HCT116 (cell line): Measurements from ENCODE around the gene CHAC1. TPM values are rescaled to one million over a fixed set of nuclear protein-coding genes. Genes with fewer than 3 reads are reported as not detected.

ENCODE experiments used
- ATAC-seq: fragments of 200-7000 bp; cut with Tn5 transposase; 2 replicates; pipeline ENCODE4 v1.9.1; 2020; ENCODE audit warnings: mild to moderate bottlenecking, moderate library complexity
- BruUV-seq: library from RNA; stranded (reverse); fragments of 400-500 nt; replicated peaks from 2 replicates; lab custom pipeline; 2021; lab: Mats Ljungman, UMichigan
- CTCF ChIA-PET: fragments of 300-600 bp; sonication (Branson Sonifier 250); formaldehyde crosslinking; loops from one replicate; lab custom pipeline; 2021; ENCODE audit warnings: antibody characterized with exemption; lab: Charles Lee
- POLR2A ChIA-PET: fragments of 300-600, 350-600 bp; sonication (Branson Sonifier 250); formaldehyde crosslinking; loops from one replicate; lab custom pipeline; 2021; ENCODE audit warnings: antibody characterized with exemption; lab: Charles Lee
- RAD21 ChIA-PET, 2 experiments: fragments of 300-600 bp; sonication (Branson Sonifier 250); formaldehyde crosslinking; loops; one replicate each; lab custom pipeline; 2023; ENCODE audit warnings: low total read pairs in 2 of 2; ENCODE audit not compliant: uncharacterized antibody in 2 of 2, unreplicated experiment in 2 of 2, low non-redundant PET in 1 of 2; lab: Charles Lee
- DNase-seq: peaks from one replicate; pipeline ENCODE4 v3.0.0-alpha.2; 2010; ENCODE audit warnings: low read depth, low spot score
- H2AFZ ChIP-seq: fragments of 200-600 bp; shearing (Covaris generic), sonication (generic); 2 replicates; pipeline ENCODE4 v1.6.1; 2017; ENCODE audit warnings: low read depth, mixed run types, mixed read lengths, antibody characterized with exemption, low read length; ENCODE audit not compliant: poor library complexity, severe bottlenecking
- H3K27ac ChIP-seq: 2 replicates; pipeline ENCODE4 v1.5.1; 2012; ENCODE audit warnings: low read depth, low read length
- H3K27me3 ChIP-seq: fragments of 200-600 bp; sonication (generic); 2 replicates; pipeline ENCODE4 v1.6.1; 2016; ENCODE audit warnings: mixed run types, low read length, mixed read lengths; ENCODE audit not compliant: insufficient read depth
- H3K36me3 ChIP-seq, 2 experiments: fragments of 200-500 bp in 1 of 2; fragments of 200-600 bp in 1 of 2; sonication (Bioruptor generic) in 1 of 2; sonication (generic) in 1 of 2; 2 replicates each; pipeline versions ENCODE4 v1.5.1 to v1.6.1; 2014 to 2016; ENCODE audit warnings: low read length in 2 of 2, inconsistent platforms in 1 of 2, mixed read lengths in 1 of 2, mixed run types in 1 of 2; ENCODE audit not compliant: insufficient read depth in 2 of 2, control insufficient read depth in 1 of 2
- H3K4me1 ChIP-seq, 2 experiments: fragments of 200-600 bp in 1 of 2; sonication (generic) in 1 of 2; 2 replicates each; pipeline versions ENCODE4 v1.5.1 to v1.6.1; 2012 to 2017; ENCODE audit warnings: low read length in 2 of 2, inconsistent platforms in 1 of 2, mild to moderate bottlenecking in 1 of 2, mixed read lengths in 1 of 2, mixed run types in 1 of 2, moderate library complexity in 1 of 2; ENCODE audit not compliant: insufficient read depth in 2 of 2, control insufficient read depth in 1 of 2
- H3K4me2 ChIP-seq: fragments of 200-600 bp; sonication (generic); 2 replicates; pipeline ENCODE4 v1.6.1; 2017; ENCODE audit warnings: mixed run types, low read length, mixed read lengths
- H3K4me3 ChIP-seq, 2 experiments: fragments of 200-600 bp in 1 of 2; sonication (generic) in 1 of 2; replicated peaks in 1 of 2; 2 replicates each; pipeline ENCODE4 v1.5.1; 2011 to 2016; ENCODE audit warnings: low read length in 2 of 2, control low read depth in 1 of 2, low read depth in 1 of 2, mild to moderate bottlenecking in 1 of 2, mixed read lengths in 1 of 2, mixed run types in 1 of 2
- H3K79me2 ChIP-seq: fragments of 200-600 bp; sonication (generic); 2 replicates; pipeline ENCODE4 v1.6.1; 2017; ENCODE audit warnings: mild to moderate bottlenecking, mixed run types, low read length, moderate library complexity, mixed read lengths; ENCODE audit not compliant: insufficient read depth
- H3K9ac ChIP-seq: fragments of 200-600 bp; sonication (generic); 2 replicates; pipeline ENCODE4 v1.6.1; 2016; ENCODE audit warnings: low read length, mixed read lengths
- H3K9me2 ChIP-seq: fragments of 200-600 bp; sonication (generic), shearing (Covaris generic); 2 replicates; pipeline ENCODE4 v1.6.1; 2017; ENCODE audit warnings: mixed run types, mild to moderate bottlenecking, moderate library complexity; ENCODE audit not compliant: insufficient read depth
- H3K9me3 ChIP-seq, 2 experiments: fragments of 200-500 bp in 1 of 2; fragments of 200-600 bp in 1 of 2; sonication (Bioruptor generic) in 1 of 2; sonication (generic) in 1 of 2; 2 replicates each; pipeline ENCODE4 v1.6.1; 2014 to 2017; ENCODE audit warnings: low read length in 2 of 2, mixed read lengths in 2 of 2, inconsistent platforms in 1 of 2, low read depth in 1 of 2, mild to moderate bottlenecking in 1 of 2, mixed run types in 1 of 2, moderate library complexity in 1 of 2; ENCODE audit not compliant: control insufficient read depth in 1 of 2, insufficient read depth in 1 of 2
- H4K20me1 ChIP-seq: fragments of 200-600 bp; sonication (generic), shearing (Covaris generic); 2 replicates; pipeline ENCODE4 v1.6.1; 2017; ENCODE audit warnings: mixed run types, mild to moderate bottlenecking, moderate library complexity; ENCODE audit not compliant: insufficient read depth
- CTCF ChIP-seq, 3 experiments: fragments of 200-600 bp in 1 of 3; sonication (generic) in 1 of 3; IDR thresholded peaks in 2 of 3; conservative IDR thresholded peaks in 1 of 3; 2 replicates each; pipeline ENCODE4 v1.5.1; 2012 to 2017; ENCODE audit warnings: low read depth in 2 of 3, low read length in 2 of 3, antibody characterized with exemption in 1 of 3, borderline replicate concordance in 1 of 3, control low read depth in 1 of 3, mild to moderate bottlenecking in 1 of 3, mixed read lengths in 1 of 3, mixed run types in 1 of 3, moderate library complexity in 1 of 3; ENCODE audit not compliant: insufficient read depth in 1 of 3
- JUND ChIP-seq: IDR thresholded peaks from 2 replicates; pipeline ENCODE4 v1.6.1; 2012
- RAD21 ChIP-seq: IDR thresholded peaks from 2 replicates; pipeline ENCODE4 v1.6.1; 2012; ENCODE audit warnings: low read depth, mild to moderate bottlenecking
- SP1 ChIP-seq: IDR thresholded peaks from 2 replicates; pipeline ENCODE4 v1.6.1; 2012; ENCODE audit warnings: low read depth
- intact Hi-C: fragments of 100-400 bp; cut with micrococcal nuclease; formaldehyde crosslinking; loops from 2 replicates; pipeline ENCODE4 v1.10.0; 2022
- total RNA-seq: library from RNA; stranded (reverse); gene quantifications from one replicate; pipeline ENCODE4 v1.2.1, GENCODE V29; 2021; ENCODE audit not compliant: unreplicated experiment

The CHAC1 gene
- total RNA-seq, 1 experiment from 2014 or later, result 58.9 TPM

- no peak overlapping the region for H3K4me2 ChIP-seq
- H3K9ac ChIP-seq, result no peak overlapping the region
- H4K20me1 ChIP-seq, result no peaks in the 10 kb centered on the region
- H2AFZ ChIP-seq, result no peak overlapping the region
- no peaks in the 10 kb centered on the region for H3K27me3 ChIP-seq
- CTCF ChIA-PET, result no interaction called here
- no peaks in the 10 kb centered on the region for H3K9me3 ChIP-seq
- no peak overlapping the region for H3K4me3 ChIP-seq
- H3K79me2 ChIP-seq, result no peaks in the 10 kb centered on the region
- TF ChIP-seq SP1, result no peak
- intact Hi-C loops, result no loop called here
- H3K36me3 ChIP-seq, result no peaks in the 10 kb centered on the region
- RAD21 ChIA-PET, result no interaction called here
- H3K27ac ChIP-seq, result no peak overlapping the region
- ATAC-seq, result no peak
- no peaks in the 10 kb centered on the region for H3K4me1 ChIP-seq
- no TSS peak for BruUV-seq
- DNase-seq, result no peak
- no peaks in the 10 kb centered on the region for H3K9me2 ChIP-seq
- POLR2A ChIA-PET, result no interaction called here
These were observed 39.3 kb upstream of the CHAC1 start for GRCh38 chr15:40914013-40914412.

- DNase-seq, result no peak
- BruUV-seq, result no TSS peak
- Histone ChIP-seq H3K36me3 (no peaks in the 10 kb centered on the region), H3K79me2 (no peaks in the 10 kb centered on the region), H3K27ac (no peak overlapping the region), H2AFZ (no peak overlapping the region), H3K9me2 (no peaks in the 10 kb centered on the region), H4K20me1 (no peaks in the 10 kb centered on the region), H3K9me3 (no peaks in the 10 kb centered on the region), H3K4me2 (no peak overlapping the region), H3K27me3 (no peaks in the 10 kb centered on the region), H3K9ac (no peak overlapping the region), H3K4me3 (no peak overlapping the region), H3K4me1 (no peaks in the 10 kb centered on the region)
- RAD21 ChIA-PET, result no interaction called here
- no peak for ATAC-seq
- peak; percentile 42 for TF ChIP-seq RAD21
- TF ChIP-seq CTCF (IDR thresholded peaks at IDR 0.05 in 2 of 3, conservative IDR thresholded peaks at IDR 0.05 in 1 of 3; ENCODE audit: borderline replicate concordance in 1 of 3, insufficient read depth in 1 of 3, low read depth in 2 of 3, low read length in 2 of 3), result peak in 1 of 3 experiments; percentile 65; a peak in 1 of 6 replicates
- TF ChIP-seq JUND, result no peak
- POLR2A ChIA-PET, result interaction anchor here (2.2 kb wide), 1 partner anchor 14 kb away, joined by 8 read pairs; the partner anchor contains the start of gene DLL4
- CTCF ChIA-PET, result interaction anchor here (1.9 kb wide), 1 partner anchor 8 kb away, joined by 7 read pairs; no protein-coding TSS in a partner anchor
- intact Hi-C loops, result no loop called here
These were observed 38.8 kb upstream of the CHAC1 start for GRCh38 chr15:40914486-40914885.
